Kidney (tissue), 14 donors: Measurements from ENCODE around the gene TPSB2. TPM values are rescaled to one million over a fixed set of nuclear protein-coding genes. Genes with fewer than 3 reads are reported as not detected.

Experiments used
- DNase-seq, 5 donors: peaks; one replicate each; pipeline ENCODE4 v3.0.0-alpha.2; 2013 to 2020
- FAIRE-seq: peaks from 2 replicates; lab custom pipeline; 2012; peaks lifted over from hg19 to GRCh38; lab: Jason Lieb, UNC
- H3K27ac ChIP-seq, 2 donors: one replicate each; pipeline ENCODE4 v1.7.0; 2013; ENCODE audit warnings: low read depth in 2 of 2, low read length in 2 of 2, inconsistent platforms in 1 of 2
- H3K27me3 ChIP-seq: one replicate; pipeline ENCODE4 v1.7.1; 2013; ENCODE audit warnings: low read length, inconsistent platforms; ENCODE audit not compliant: control insufficient read depth, insufficient read depth
- H3K36me3 ChIP-seq, 3 donors: one replicate each; pipeline versions ENCODE4 v1.7.0 to v1.7.1; 2013; ENCODE audit warnings: low read length in 3 of 3, control low read depth in 1 of 3, inconsistent platforms in 1 of 3; ENCODE audit not compliant: insufficient read depth in 3 of 3, control insufficient read depth in 2 of 3
- H3K4me1 ChIP-seq, 3 donors: one replicate each; pipeline versions ENCODE4 v1.7.0 to v1.7.1; 2013; ENCODE audit warnings: low read length in 3 of 3, inconsistent platforms in 1 of 3, low read depth in 1 of 3; ENCODE audit not compliant: control insufficient read depth in 2 of 3, insufficient read depth in 2 of 3
- H3K4me3 ChIP-seq, 3 donors: one replicate each; pipeline versions ENCODE4 v1.7.0 to v1.8.1; 2013; ENCODE audit warnings: low read length in 3 of 3, control low read depth in 1 of 3, inconsistent platforms in 1 of 3
- H3K9ac ChIP-seq, 3 donors: one replicate each; pipeline versions ENCODE4 v1.7.0 to v1.7.1; 2013; ENCODE audit warnings: low read length in 3 of 3, control low read depth in 1 of 3, inconsistent platforms in 1 of 3
- H3K9me3 ChIP-seq, 3 donors: one replicate each; pipeline versions ENCODE4 v1.7.0 to v1.7.1; 2013; ENCODE audit warnings: low read length in 3 of 3, control low read depth in 1 of 3, inconsistent platforms in 1 of 3; ENCODE audit not compliant: control insufficient read depth in 2 of 3, insufficient read depth in 1 of 3
- intact Hi-C: fragments of 100-400 bp; cut with DNase I; formaldehyde crosslinking; loops from one replicate; pipeline ENCODE4 v1.11.1; 2022
- polyA plus RNA-seq: library from polyadenylated mRNA; stranded (reverse); fragments of 350-450 nt; fragmentation: Illumina TruSeq; extraction: RNeasy Lipid Tissue Mini Kit (QIAGEN cat#74804); gene quantifications from one replicate; pipeline ENCODE4 v1.2.3, GENCODE V29; 2014; ENCODE audit warnings: low read depth, low replicate concordance; ENCODE audit not compliant: insufficient read depth
- total RNA-seq: library from RNA; stranded (reverse); fragmentation: NEBNext Ultra II Directional; extraction: Animal tissue kit (Norgen Biotek cat#: 25700); gene quantifications from one replicate; pipeline ENCODE4 v1.2.1, GENCODE V29; 2021
- TF ChIP-seq, protein P1 (sequence below): IDR thresholded peaks from 3 replicates; pipeline ENCODE4 v1.5.1; 2012; ENCODE audit warnings: mild to moderate bottlenecking, moderate library complexity, borderline replicate concordance; ENCODE audit not compliant: insufficient read depth; ENCODE audit errors: extremely low read depth
- donor health status: control.
- donor health status: control.
- donor health status: control.
- donor health status: control.
- donor health status: control.
- donor health status: DM: yes; HTN: yes; CAD: no.
- donor health status: Normal renal cell carcinoma (clear cell type).

TPSB2 gene
- total and polyA plus RNA-seq, 2 donors from 2014 or later: 141 TPM; not detected in 1

- Histone ChIP-seq H3K4me3 (no peak overlapping the region), H3K27me3 (no peaks in the 10 kb centered on the region), H3K27ac (no peak overlapping the region), H3K9me3 (no peaks in the 10 kb centered on the region), H3K9ac (no peak overlapping the region), H3K36me3 (no peaks in the 10 kb centered on the region), H3K4me1 (no peaks in the 10 kb centered on the region)
- no peak for FAIRE-seq
- no peak for DNase-seq
- TF ChIP-seq, protein P1, sequence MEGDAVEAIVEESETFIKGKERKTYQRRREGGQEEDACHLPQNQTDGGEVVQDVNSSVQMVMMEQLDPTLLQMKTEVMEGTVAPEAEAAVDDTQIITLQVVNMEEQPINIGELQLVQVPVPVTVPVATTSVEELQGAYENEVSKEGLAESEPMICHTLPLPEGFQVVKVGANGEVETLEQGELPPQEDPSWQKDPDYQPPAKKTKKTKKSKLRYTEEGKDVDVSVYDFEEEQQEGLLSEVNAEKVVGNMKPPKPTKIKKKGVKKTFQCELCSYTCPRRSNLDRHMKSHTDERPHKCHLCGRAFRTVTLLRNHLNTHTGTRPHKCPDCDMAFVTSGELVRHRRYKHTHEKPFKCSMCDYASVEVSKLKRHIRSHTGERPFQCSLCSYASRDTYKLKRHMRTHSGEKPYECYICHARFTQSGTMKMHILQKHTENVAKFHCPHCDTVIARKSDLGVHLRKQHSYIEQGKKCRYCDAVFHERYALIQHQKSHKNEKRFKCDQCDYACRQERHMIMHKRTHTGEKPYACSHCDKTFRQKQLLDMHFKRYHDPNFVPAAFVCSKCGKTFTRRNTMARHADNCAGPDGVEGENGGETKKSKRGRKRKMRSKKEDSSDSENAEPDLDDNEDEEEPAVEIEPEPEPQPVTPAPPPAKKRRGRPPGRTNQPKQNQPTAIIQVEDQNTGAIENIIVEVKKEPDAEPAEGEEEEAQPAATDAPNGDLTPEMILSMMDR: no peak
- intact Hi-C loops: no loop called here
Observed at GRCh38 chr16:1224558-1224957, 5.4 kb downstream of the TPSB2 start.

GRCh38 chr16:1223355-1224214, 6.4 kb downstream of the TPSB2 start:
- no peaks in the 10 kb centered on the region for H3K4me1 ChIP-seq
- TF ChIP-seq, protein P1: no peak
- no peaks in the 10 kb centered on the region for H3K36me3 ChIP-seq
- no peak overlapping the region for H3K9ac ChIP-seq
- FAIRE-seq: no peak
- H3K27ac ChIP-seq: no peak overlapping the region
- H3K9me3 ChIP-seq: no peaks in the 10 kb centered on the region
- H3K4me3 ChIP-seq: no peak overlapping the region
- intact Hi-C loops: no loop called here
- no peaks in the 10 kb centered on the region for H3K27me3 ChIP-seq
- DNase-seq: no peak

GRCh38 chr16:1222553-1223354, 7.2 kb downstream of the TPSB2 start:
- intact Hi-C loops: no loop called here
- H3K9me3 ChIP-seq: no peaks in the 10 kb centered on the region
- no peak for DNase-seq
- TF ChIP-seq, protein P1: no peak
- H3K27me3 ChIP-seq: no peaks in the 10 kb centered on the region
- H3K9ac ChIP-seq: no peak overlapping the region
- H3K27ac ChIP-seq: no peak overlapping the region
- H3K4me3 ChIP-seq: no peak overlapping the region
- no peaks in the 10 kb centered on the region for H3K36me3 ChIP-seq
- FAIRE-seq: no peak
- H3K4me1 ChIP-seq: no peaks in the 10 kb centered on the region
